ENCODE results near the gene DEFB126.

DEFB126 gene

DNA sequence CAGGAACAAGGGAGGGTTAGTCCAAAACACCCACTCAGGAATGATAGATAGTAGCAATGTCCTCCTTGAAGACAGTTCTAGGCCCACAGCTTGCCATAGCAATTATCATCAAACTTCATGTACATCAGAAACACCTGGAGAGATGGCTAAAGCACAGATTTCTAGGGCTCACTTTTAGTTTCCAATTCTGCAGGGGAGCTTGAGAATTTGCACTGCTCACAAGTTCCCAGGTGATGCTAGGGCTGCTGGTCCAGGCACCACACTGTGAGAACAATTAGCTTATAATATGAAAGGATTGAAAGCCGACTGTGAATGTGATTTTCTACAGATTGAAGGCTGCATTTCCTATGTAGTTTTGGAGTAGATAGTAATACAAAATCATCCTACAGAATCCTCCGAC is 3.5 kb downstream of the DEFB126 start (continued):
- TF ChIP-seq KLF10 (tag by site-specific recombination; IDR thresholded peaks at IDR 0.05) (no peak), ZNF394 (tag by site-specific recombination; IDR thresholded peaks at IDR 0.05; ENCODE audit: borderline replicate concordance) (no peak), ZNF335 (tag by site-specific recombination; conservative IDR thresholded peaks at IDR 0.05) (no peak), IKZF3 (tag by site-specific recombination; IDR thresholded peaks at IDR 0.05) (no peak), SP2 (tag by site-specific recombination; IDR thresholded peaks at IDR 0.05) (no peak), ZXDB (tag by site-specific recombination; IDR thresholded peaks at IDR 0.05) (no peak), SCRT2 (tag by site-specific recombination; IDR thresholded peaks at IDR 0.05) (no peak)
- TF ChIP-seq, protein P1, sequence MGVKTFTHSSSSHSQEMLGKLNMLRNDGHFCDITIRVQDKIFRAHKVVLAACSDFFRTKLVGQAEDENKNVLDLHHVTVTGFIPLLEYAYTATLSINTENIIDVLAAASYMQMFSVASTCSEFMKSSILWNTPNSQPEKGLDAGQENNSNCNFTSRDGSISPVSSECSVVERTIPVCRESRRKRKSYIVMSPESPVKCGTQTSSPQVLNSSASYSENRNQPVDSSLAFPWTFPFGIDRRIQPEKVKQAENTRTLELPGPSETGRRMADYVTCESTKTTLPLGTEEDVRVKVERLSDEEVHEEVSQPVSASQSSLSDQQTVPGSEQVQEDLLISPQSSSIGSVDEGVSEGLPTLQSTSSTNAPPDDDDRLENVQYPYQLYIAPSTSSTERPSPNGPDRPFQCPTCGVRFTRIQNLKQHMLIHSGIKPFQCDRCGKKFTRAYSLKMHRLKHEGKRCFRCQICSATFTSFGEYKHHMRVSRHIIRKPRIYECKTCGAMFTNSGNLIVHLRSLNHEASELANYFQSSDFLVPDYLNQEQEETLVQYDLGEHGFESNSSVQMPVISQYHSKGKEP (tag by site-specific recombination; IDR thresholded peaks at IDR 0.05) = no peak
- TF ChIP-seq, protein P2, sequence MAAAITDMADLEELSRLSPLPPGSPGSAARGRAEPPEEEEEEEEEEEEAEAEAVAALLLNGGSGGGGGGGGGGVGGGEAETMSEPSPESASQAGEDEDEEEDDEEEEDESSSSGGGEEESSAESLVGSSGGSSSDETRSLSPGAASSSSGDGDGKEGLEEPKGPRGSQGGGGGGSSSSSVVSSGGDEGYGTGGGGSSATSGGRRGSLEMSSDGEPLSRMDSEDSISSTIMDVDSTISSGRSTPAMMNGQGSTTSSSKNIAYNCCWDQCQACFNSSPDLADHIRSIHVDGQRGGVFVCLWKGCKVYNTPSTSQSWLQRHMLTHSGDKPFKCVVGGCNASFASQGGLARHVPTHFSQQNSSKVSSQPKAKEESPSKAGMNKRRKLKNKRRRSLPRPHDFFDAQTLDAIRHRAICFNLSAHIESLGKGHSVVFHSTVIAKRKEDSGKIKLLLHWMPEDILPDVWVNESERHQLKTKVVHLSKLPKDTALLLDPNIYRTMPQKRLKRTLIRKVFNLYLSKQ (tag by site-specific recombination; IDR thresholded peaks at IDR 0.05; ENCODE audit: borderline replicate concordance) = no peak

GRCh38 chr20:152131-152530 is 9.7 kb downstream of the DEFB126 start:
- TF ChIP-seq CTCF (tag by site-specific recombination; IDR thresholded peaks at IDR 0.05) = no peak
- TF ChIP-seq ZNF311 (tag by site-specific recombination; IDR thresholded peaks at IDR 0.05; ENCODE audit: borderline replicate concordance) = no peak
- no peak for TF ChIP-seq ZNF621 (tag by site-specific recombination; IDR thresholded peaks at IDR 0.05)
- TF ChIP-seq KLF1 (tag by site-specific recombination; IDR thresholded peaks at IDR 0.05) = no peak
- TF ChIP-seq ZNF768 (tag by site-specific recombination; IDR thresholded peaks at IDR 0.05) = no peak
- TF ChIP-seq PRDM10 (tag by site-specific recombination; IDR thresholded peaks at IDR 0.05) = no peak
- H3K27ac ChIP-seq (ENCODE audit: extremely low read depth, low read depth, low read length) = no peak overlapping the region
- CTCF ChIA-PET = interaction anchor here (0.6 kb wide), 1 partner anchor 11 kb away, joined by 3 read pairs; no protein-coding TSS in a partner anchor

DNA sequence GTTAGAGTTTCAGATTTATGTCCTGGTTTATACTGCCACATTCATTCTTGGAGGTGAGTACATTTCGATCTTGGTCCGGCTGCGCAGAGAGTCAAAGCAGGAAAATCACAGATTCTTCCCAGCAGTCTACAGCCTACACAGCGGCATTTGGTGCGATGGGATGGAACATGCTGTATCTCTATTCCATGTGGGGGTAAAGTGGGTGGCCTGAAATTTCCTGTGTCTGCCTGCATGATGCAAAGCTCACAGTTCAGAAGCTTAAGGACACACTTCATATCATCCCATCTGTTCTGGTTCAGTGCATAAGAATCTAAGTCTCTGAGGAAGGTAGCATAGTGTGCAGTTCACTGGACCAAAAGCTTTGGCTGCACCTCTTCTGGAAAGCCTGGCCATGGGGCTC is 14.8 kb downstream of the DEFB126 start, which contains the start of gene DEFB127:
DEFB127 (plus strand) TSS at position 301 of the 400 bp plus-strand sequence; CDS start at position 392, 91 bp downstream.
- H3K27ac ChIP-seq (ENCODE audit: extremely low read depth, low read depth, low read length) = no peak within 1 kb of the TSS
- ChIA-PET CTCF (interaction anchor here (0.6 kb wide), 1 partner anchor 68 kb away, joined by 3 read pairs; no protein-coding TSS in a partner anchor), POLR2A (no interaction called here)
- TF ChIP-seq ZNF140 (tag by site-specific recombination; IDR thresholded peaks at IDR 0.05) = no peak
- TF ChIP-seq, protein P3, sequence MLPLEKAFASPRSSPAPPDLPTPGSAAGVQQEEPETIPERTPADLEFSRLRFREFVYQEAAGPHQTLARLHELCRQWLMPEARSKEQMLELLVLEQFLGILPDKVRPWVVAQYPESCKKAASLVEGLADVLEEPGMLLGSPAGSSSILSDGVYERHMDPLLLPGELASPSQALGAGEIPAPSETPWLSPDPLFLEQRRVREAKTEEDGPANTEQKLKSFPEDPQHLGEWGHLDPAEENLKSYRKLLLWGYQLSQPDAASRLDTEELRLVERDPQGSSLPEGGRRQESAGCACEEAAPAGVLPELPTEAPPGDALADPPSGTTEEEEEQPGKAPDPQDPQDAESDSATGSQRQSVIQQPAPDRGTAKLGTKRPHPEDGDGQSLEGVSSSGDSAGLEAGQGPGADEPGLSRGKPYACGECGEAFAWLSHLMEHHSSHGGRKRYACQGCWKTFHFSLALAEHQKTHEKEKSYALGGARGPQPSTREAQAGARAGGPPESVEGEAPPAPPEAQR (tag by site-specific recombination; IDR thresholded peaks at IDR 0.05) = no peak
- TF ChIP-seq ZNF677 (tag by site-specific recombination; IDR thresholded peaks at IDR 0.05) = no peak
- TF ChIP-seq ZNF514 (tag by site-specific recombination; IDR thresholded peaks at IDR 0.05) = no peak
- no peak for TF ChIP-seq PRDM1 (tag by site-specific recombination; IDR thresholded peaks at IDR 0.05)
- TF ChIP-seq MZF1 (tag by site-specific recombination; IDR thresholded peaks at IDR 0.05; ENCODE audit: borderline replicate concordance) = no peak
- no peak for TF ChIP-seq ZNF324 (tag by site-specific recombination; IDR thresholded peaks at IDR 0.05)
- TF ChIP-seq ZNF248 (tag by site-specific recombination; IDR thresholded peaks at IDR 0.05) = no peak
- TF ChIP-seq ZNF629 (tag by site-specific recombination; IDR thresholded peaks at IDR 0.05) = no peak
- H3K4me1 ChIP-seq (ENCODE audit: control insufficient read depth, insufficient read depth, low read length) = no peaks in the 10 kb centered on the region
- no peak within 1 kb of the TSS for H3K4me3 ChIP-seq (ENCODE audit: low read depth, low read length)
- H3K9me3 ChIP-seq (ENCODE audit: control insufficient read depth, insufficient read depth, low read depth, low read length) = no peaks in the 10 kb centered on the region
- no peaks in the 10 kb centered on the region for H3K36me3 ChIP-seq (ENCODE audit: control insufficient read depth in 2 of 2, insufficient read depth in 1 of 2, low read length in 2 of 2)

More at GRCh38 chr20:152131-152530, 9.7 kb downstream of the DEFB126 start:
- no peak overlapping the region for H3K4me3 ChIP-seq (ENCODE audit: low read depth, low read length)
- no peaks in the 10 kb centered on the region for H3K4me1 ChIP-seq (ENCODE audit: control insufficient read depth, insufficient read depth, low read length)
- POLR2A ChIA-PET = no interaction called here
- no peaks in the 10 kb centered on the region for H3K36me3 ChIP-seq (ENCODE audit: control insufficient read depth in 2 of 2, insufficient read depth in 1 of 2, low read length in 2 of 2)
- no peaks in the 10 kb centered on the region for H3K9me3 ChIP-seq (ENCODE audit: control insufficient read depth, insufficient read depth, low read depth, low read length)

All from HEK293 (cell line).